Prostate gland (tissue), 2 donors: ENCODE data around the gene LARP6. TPM values are rescaled to one million over a fixed set of nuclear protein-coding genes. Genes with fewer than 3 reads are reported as not detected.

ENCODE experiments used
- DNase-seq: peaks from one replicate; pipeline ENCODE4 v3.0.0-alpha.2; 2019; ENCODE audit warnings: low spot score
- H3K27ac ChIP-seq, 2 donors: fragments of 200-600 bp; sonication (generic); 2 replicates each; pipeline ENCODE4 v1.5.1; 2017 to 2019
- H3K27me3 ChIP-seq: fragments of 200-600 bp; sonication (generic); replicated peaks from 2 replicates; pipeline ENCODE4 v1.5.1; 2019; ENCODE audit not compliant: insufficient read depth
- H3K36me3 ChIP-seq, 2 donors: fragments of 200-600 bp; sonication (generic); 1 replicate in 1 of 2; 2 replicates in 1 of 2; pipeline versions ENCODE4 v1.5.1 to v1.8.1; 2017 to 2019
- H3K4me1 ChIP-seq: fragments of 200-600 bp; sonication (generic); replicated peaks from 2 replicates; pipeline ENCODE4 v1.5.1; 2019
- H3K4me3 ChIP-seq, 2 donors: fragments of 200-600 bp; sonication (generic); 2 replicates each; pipeline ENCODE4 v1.5.1; 2017 to 2019
- H3K9me3 ChIP-seq: fragments of 200-600 bp; sonication (generic); 2 replicates; pipeline ENCODE4 v1.5.1; 2017
- CTCF ChIP-seq, 4 experiments: fragments of 200-600 bp in 2 of 4; fragments of 450-650 bp in 2 of 4; sonication (generic) in 2 of 4; IDR thresholded peaks; 1 replicate in 3 of 4; 2 replicates in 1 of 4; pipeline ENCODE4 v1.5.1; 2016 to 2019; ENCODE audit warnings: antibody characterized with exemption in 4 of 4, mild to moderate bottlenecking in 2 of 4, moderate library complexity in 2 of 4
- POLR2A ChIP-seq: fragments of 450-650 bp; IDR thresholded peaks from one replicate; pipeline ENCODE4 v1.6.1; 2016; ENCODE audit warnings: antibody characterized with exemption, mild to moderate bottlenecking
- POLR2AphosphoS5 ChIP-seq: sonication (generic); formaldehyde crosslinking; IDR thresholded peaks from one replicate; pipeline ENCODE4 v1.6.1; 2017; ENCODE audit warnings: antibody characterized with exemption
- WGBS: methylation state at CpG from one replicate; pipeline ENCODE4 v1.1.5; 2018; 5-methylcytosine and 5-hydroxymethylcytosine counted together
- intact Hi-C: fragments of 100-400 bp; cut with DNase I; formaldehyde crosslinking; loops from one replicate; pipeline ENCODE4 v1.14.2; 2022
- total RNA-seq, 2 donors: library from RNA; depleted of rRNA; stranded (reverse); fragments of >200 nt; gene quantifications; one replicate each; pipeline ENCODE4 v1.1.0, GENCODE V29; 2016

Gene LARP6
- total RNA-seq, 2 donors from 2014 or later, result 24.6 to 43.3 TPM

DNA sequence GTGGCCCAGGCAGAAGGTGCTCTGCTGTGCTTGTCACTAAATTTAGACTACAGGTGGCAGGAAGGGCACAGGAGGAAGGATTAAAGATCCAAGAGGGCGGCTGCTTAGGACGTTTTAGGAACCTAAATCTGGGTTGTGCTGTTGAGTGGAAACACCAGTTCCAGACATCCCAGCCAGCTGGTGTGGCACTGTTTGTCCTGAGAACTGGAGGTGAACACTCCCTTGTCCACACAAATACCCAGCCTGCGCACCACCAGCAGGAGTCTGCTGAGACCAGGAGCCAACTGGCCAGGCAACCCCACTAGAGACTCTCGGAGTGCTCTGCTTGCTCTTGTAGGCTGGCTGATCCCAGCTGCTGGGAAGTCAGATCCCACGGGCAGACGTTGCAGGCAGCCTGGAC, 60.3 kb downstream of the LARP6 start:
- WGBS, result 82% methylated on average over 6 of the region's 6 CpGs
- TF ChIP-seq POLR2A (no peak), CTCF (IDR thresholded peaks at IDR 0.05) (no peak), POLR2AphosphoS5 (no peak)
- Histone ChIP-seq H3K4me1 (no peaks in the 10 kb centered on the region), H3K4me3 (no peak overlapping the region), H3K27me3 (no peaks in the 10 kb centered on the region), H3K27ac (no peak overlapping the region), H3K36me3 (no peaks in the 10 kb centered on the region), H3K9me3 (no peaks in the 10 kb centered on the region)
- intact Hi-C loops, result no loop called here
- DNase-seq, result no peak

GRCh38 chr15:70792171-70792573, 61.8 kb downstream of the LARP6 start:
- TF ChIP-seq POLR2A (no peak), CTCF (IDR thresholded peaks at IDR 0.05) (no peak), POLR2AphosphoS5 (no peak)
- H3K9me3 ChIP-seq, result no peaks in the 10 kb centered on the region
- H3K36me3 ChIP-seq, result no peaks in the 10 kb centered on the region
- H3K27me3 ChIP-seq, result no peaks in the 10 kb centered on the region
- no peak overlapping the region for H3K4me3 ChIP-seq
- no peaks in the 10 kb centered on the region for H3K4me1 ChIP-seq
- DNase-seq, result no peak
- 50% methylated on average over 2 of the region's 2 CpGs for WGBS
- intact Hi-C loops, result no loop called here
- H3K27ac ChIP-seq, result no peak overlapping the region

DNA sequence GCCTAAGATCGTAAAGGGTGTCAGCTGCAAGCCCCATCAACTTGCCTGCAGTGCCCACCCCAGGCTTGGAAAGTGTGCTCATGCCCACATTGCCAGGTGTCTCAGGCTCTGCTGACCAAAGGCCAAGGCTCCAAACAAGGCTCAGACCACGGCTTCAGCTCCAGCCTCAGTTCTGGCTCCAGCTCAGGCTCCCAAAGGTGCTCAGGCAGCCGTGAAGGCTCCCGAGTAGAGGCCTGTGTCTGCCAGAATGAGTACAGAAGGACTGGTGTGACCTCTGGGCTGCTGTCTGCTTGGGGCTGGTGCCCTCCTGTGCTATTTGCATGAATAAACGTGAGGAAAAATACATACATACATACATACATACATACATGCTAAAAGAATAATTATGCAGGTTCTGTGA, 62.7 kb downstream of the LARP6 start:
- no peaks in the 10 kb centered on the region for H3K4me1 ChIP-seq
- H3K27ac ChIP-seq, result no peak overlapping the region
- no peaks in the 10 kb centered on the region for H3K9me3 ChIP-seq
- no peak overlapping the region for H3K4me3 ChIP-seq
- H3K27me3 ChIP-seq, result no peaks in the 10 kb centered on the region
- DNase-seq, result no peak
- intact Hi-C loops, result no loop called here
- TF ChIP-seq POLR2A (no peak), CTCF (IDR thresholded peaks at IDR 0.05) (no peak), POLR2AphosphoS5 (no peak)
- WGBS, result 85% methylated on average over 5 of the region's 5 CpGs
- no peaks in the 10 kb centered on the region for H3K36me3 ChIP-seq

DNA sequence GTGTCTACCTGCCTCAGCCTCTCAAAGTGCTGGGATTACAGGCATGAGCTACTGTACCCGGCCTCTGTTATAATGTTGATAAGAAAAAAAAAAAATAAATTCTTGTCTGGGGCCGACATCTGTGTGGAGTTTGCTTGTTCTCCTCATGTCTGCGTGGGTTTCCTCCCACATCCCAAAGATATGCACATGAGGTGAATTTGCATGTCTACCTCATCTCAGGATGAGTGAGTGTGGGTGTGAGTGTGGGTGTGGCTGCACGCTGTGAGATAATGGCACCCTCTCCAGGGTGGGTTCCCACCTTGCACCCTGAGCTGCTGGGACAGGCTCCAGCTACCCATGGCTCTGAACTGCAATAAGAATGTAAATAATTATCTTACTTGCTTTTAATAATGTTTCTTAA, 64.7 kb downstream of the LARP6 start:
- no peak overlapping the region for H3K4me3 ChIP-seq
- DNase-seq, result no peak
- WGBS, result 72% methylated on average over 4 of the region's 4 CpGs
- intact Hi-C loops, result no loop called here
- H3K27me3 ChIP-seq, result no peaks in the 10 kb centered on the region
- H3K4me1 ChIP-seq, result no peaks in the 10 kb centered on the region
- H3K9me3 ChIP-seq, result no peaks in the 10 kb centered on the region
- no peak overlapping the region for H3K27ac ChIP-seq
- no peaks in the 10 kb centered on the region for H3K36me3 ChIP-seq
- TF ChIP-seq POLR2AphosphoS5, result no peak
- no peak for TF ChIP-seq CTCF (IDR thresholded peaks at IDR 0.05)
- no peak for TF ChIP-seq POLR2A

DNA sequence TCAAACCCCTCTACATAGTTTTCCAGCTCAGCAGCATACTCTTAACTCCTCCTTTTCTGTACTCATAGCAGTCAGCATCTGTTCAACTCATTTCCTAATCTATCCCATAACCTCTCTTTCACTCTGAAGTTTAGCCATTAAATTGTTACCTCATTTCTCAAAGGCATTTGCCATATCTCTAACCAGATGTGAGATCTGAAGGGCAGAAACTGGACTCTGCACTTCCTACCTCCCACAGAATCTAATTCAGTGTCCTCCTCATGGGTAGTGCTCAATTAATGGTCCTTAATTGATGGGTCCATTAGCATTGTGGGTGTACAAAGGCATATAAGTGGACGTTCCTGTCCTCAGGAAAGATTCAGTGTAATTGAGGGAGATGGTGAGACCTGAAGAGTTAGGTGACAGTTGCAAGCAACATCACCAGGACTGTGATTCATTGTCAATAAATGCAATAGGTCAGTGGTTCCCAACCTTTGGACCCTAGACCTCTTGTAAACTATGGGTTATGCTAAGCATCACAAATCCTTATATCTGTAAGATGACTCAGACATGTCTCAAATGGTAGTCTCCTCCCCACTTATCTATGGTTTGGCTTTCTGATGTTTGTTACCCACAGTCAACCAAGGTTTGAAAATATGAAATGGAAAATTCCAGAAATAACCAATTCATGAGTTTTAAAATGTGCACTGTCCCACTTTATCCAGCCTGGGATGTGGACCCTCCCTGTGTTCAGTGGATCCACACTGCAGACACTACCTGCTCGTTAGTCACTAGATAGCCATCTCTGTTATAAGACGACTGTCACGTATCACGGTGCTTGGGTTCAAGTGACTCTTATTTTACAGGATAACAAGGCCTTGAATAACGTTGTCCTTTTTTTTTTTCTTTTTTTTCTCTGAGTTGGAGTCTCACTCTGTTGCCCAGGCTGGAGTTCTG, 65.6 kb downstream of the LARP6 start:
- Histone ChIP-seq H3K4me1 (no peaks in the 10 kb centered on the region), H3K27me3 (no peaks in the 10 kb centered on the region), H3K36me3 (no peaks in the 10 kb centered on the region), H3K4me3 (no peak overlapping the region), H3K27ac (no peak overlapping the region), H3K9me3 (no peaks in the 10 kb centered on the region)
- WGBS, result 79% methylated on average over 6 of the region's 6 CpGs
- TF ChIP-seq POLR2AphosphoS5, result no peak
- no peak for TF ChIP-seq CTCF (IDR thresholded peaks at IDR 0.05)
- TF ChIP-seq POLR2A, result no peak
- intact Hi-C loops, result no loop called here
- no peak for DNase-seq
